DOHH2 (cell line): Measurements from ENCODE around the gene DISC1.

Experiments used
- H3F3A ChIP-seq: fragments of 200-600 bp; sonication (generic), shearing (Covaris generic); 2 replicates; pipeline ENCODE4 v1.6.0; 2016; ENCODE audit warnings: antibody characterized with exemption, mild to moderate bottlenecking; ENCODE audit not compliant: control insufficient read depth, insufficient read depth
- H3K27ac ChIP-seq: fragments of 200-600 bp; sonication (generic); 2 replicates; pipeline ENCODE4 v1.5.1; 2014; ENCODE audit warnings: low read depth, mild to moderate bottlenecking, low read length, moderate library complexity
- H3K27me3 ChIP-seq: fragments of 200-600 bp; sonication (generic); 2 replicates; pipeline ENCODE4 v1.6.1; 2014; ENCODE audit warnings: mild to moderate bottlenecking, low read length, mixed read lengths; ENCODE audit not compliant: control insufficient read depth
- H3K36me3 ChIP-seq: fragments of 200-600 bp; sonication (generic); 2 replicates; pipeline ENCODE4 v1.6.1; 2014; ENCODE audit warnings: mild to moderate bottlenecking, low read length, moderate library complexity, mixed read lengths; ENCODE audit not compliant: control insufficient read depth
- H3K4me1 ChIP-seq: fragments of 200-600 bp; sonication (generic); 2 replicates; pipeline ENCODE4 v1.6.1; 2014; ENCODE audit warnings: mild to moderate bottlenecking, low read length, mixed read lengths; ENCODE audit not compliant: control insufficient read depth
- H3K4me2 ChIP-seq: fragments of 200-600 bp; sonication (generic); 2 replicates; pipeline ENCODE4 v1.6.0; 2014; ENCODE audit warnings: mild to moderate bottlenecking, low read length, moderate library complexity
- H3K4me3 ChIP-seq: fragments of 200-600 bp; sonication (generic); 2 replicates; pipeline ENCODE4 v1.5.1; 2014; ENCODE audit warnings: mild to moderate bottlenecking, low read length, mixed read lengths
- H3K79me2 ChIP-seq: fragments of 200-600 bp; sonication (generic); 2 replicates; pipeline ENCODE4 v1.6.1; 2014; ENCODE audit warnings: mild to moderate bottlenecking, low read length, mixed read lengths; ENCODE audit not compliant: control insufficient read depth
- H3K9me2 ChIP-seq: fragments of 200-600 bp; sonication (generic); replicated peaks from 2 replicates; pipeline ENCODE4 v1.6.1; 2014; ENCODE audit warnings: mild to moderate bottlenecking, low read length, mixed read lengths; ENCODE audit not compliant: control insufficient read depth
- H3K9me3 ChIP-seq: fragments of 200-600 bp; sonication (generic); 2 replicates; pipeline ENCODE4 v1.6.1; 2014; ENCODE audit warnings: antibody characterized with exemption, low read length, mixed read lengths; ENCODE audit not compliant: control insufficient read depth, insufficient read depth
- H4K20me1 ChIP-seq: fragments of 200-600 bp; sonication (generic); 2 replicates; pipeline ENCODE4 v1.6.0; 2014; ENCODE audit warnings: low read depth, mild to moderate bottlenecking, antibody characterized with exemption, low read length, moderate library complexity; ENCODE audit not compliant: control insufficient read depth, insufficient read depth
- CTCF ChIP-seq: fragments of 200-600 bp; sonication (generic); IDR thresholded peaks from one replicate; pipeline ENCODE4 v1.5.1; 2014; ENCODE audit warnings: antibody characterized with exemption, mild to moderate bottlenecking, low read depth, low read length; ENCODE audit not compliant: poor library complexity, severe bottlenecking
- EZH2phosphoT487 ChIP-seq: fragments of 200-600 bp; sonication (generic); IDR thresholded peaks from 2 replicates; pipeline ENCODE4 v1.6.1; 2017; ENCODE audit warnings: borderline replicate concordance, mild to moderate bottlenecking, antibody characterized with exemption, low read length, moderate library complexity, mixed read lengths

The DISC1 gene

DNA sequence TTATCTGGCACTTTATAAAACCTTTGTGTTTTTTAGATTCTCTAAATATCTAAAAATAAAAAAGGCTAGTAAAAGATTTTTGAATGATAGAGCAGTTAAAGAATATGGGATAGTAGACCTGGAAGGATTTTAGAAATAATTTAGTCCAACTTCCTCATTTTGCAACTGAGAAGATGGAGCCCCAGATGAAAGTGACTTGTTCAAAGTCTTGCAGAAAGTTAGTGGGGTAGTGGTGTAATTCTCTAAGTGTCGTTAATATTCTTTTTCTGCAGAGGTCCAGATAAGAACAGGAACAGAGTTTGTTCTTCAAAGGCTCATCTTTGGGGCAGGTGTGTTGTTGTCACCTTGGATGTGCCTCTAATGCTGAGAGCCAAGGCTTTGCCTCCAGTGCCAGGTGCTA lies 159.5 kb downstream of the DISC1 start:
- Histone ChIP-seq H3K4me3 (no peak overlapping the region), H3K27me3 (no peaks in the 10 kb centered on the region), H3K9me2 (no peaks in the 10 kb centered on the region), H3K4me1 (no peaks in the 10 kb centered on the region), H3K27ac (no peak overlapping the region), H4K20me1 (no peaks in the 10 kb centered on the region), H3K4me2 (no peak overlapping the region), H3K36me3 (no peaks in the 10 kb centered on the region), H3F3A (no peaks in the 10 kb centered on the region), H3K9me3 (no peaks in the 10 kb centered on the region), H3K79me2 (no peaks in the 10 kb centered on the region)
- TF ChIP-seq EZH2phosphoT487 = no peak
- TF ChIP-seq CTCF = no peak

DNA sequence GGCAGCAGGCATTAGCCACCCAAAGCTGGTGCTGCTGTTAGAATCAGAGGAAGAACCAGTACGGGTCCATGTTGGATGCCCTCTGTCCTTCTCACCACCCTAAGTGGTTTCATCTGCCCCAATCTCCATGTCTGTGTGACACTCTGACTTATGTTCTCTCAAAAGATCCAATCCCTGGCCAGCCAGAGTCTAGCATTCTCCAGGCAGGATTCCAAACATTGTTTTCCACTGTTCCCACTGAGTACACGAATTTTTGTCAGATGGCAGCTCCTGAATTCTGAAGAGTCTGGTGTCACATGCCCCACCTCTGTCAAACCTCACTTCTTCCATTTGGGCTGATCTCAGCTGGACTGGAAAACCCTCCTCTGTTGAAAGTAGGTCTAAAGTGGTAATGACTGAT lies 166.0 kb downstream of the DISC1 start:
- no peaks in the 10 kb centered on the region for H3K9me2 ChIP-seq
- no peaks in the 10 kb centered on the region for H3K36me3 ChIP-seq
- H3K4me2 ChIP-seq = no peak overlapping the region
- H3K27ac ChIP-seq = no peak overlapping the region
- no peaks in the 10 kb centered on the region for H3K27me3 ChIP-seq
- H3K4me3 ChIP-seq = no peak overlapping the region
- H3K9me3 ChIP-seq = no peaks in the 10 kb centered on the region
- H3K4me1 ChIP-seq = no peaks in the 10 kb centered on the region
- no peaks in the 10 kb centered on the region for H4K20me1 ChIP-seq
- no peaks in the 10 kb centered on the region for H3K79me2 ChIP-seq
- H3F3A ChIP-seq = no peaks in the 10 kb centered on the region
- TF ChIP-seq CTCF = no peak

DNA sequence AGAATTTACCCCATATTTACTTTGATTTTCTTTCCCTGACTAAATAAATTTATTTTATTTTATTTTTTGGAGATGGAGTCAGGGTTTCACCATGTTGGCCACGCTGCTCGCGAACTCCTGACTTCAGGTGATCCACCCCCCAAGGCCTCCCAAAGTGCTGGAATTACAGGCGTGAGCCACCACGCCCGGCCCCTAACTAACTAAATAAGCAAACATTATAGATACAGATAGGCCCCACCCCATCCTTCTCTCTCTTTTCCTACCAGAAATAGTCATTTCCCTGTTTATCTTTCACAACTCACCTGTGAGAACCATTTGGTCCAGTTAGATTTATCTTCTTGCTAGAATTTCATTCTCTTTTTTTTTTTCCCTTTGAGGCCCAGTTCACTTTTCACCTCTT lies 167.3 kb downstream of the DISC1 start:
- H3K9me3 ChIP-seq = no peaks in the 10 kb centered on the region
- no peaks in the 10 kb centered on the region for H3K9me2 ChIP-seq
- H3F3A ChIP-seq = no peaks in the 10 kb centered on the region
- H3K79me2 ChIP-seq = no peaks in the 10 kb centered on the region
- no peak overlapping the region for H3K27ac ChIP-seq
- H3K4me1 ChIP-seq = no peaks in the 10 kb centered on the region
- no peaks in the 10 kb centered on the region for H4K20me1 ChIP-seq
- H3K36me3 ChIP-seq = no peaks in the 10 kb centered on the region
- TF ChIP-seq EZH2phosphoT487 = no peak
- no peak for TF ChIP-seq CTCF
- no peaks in the 10 kb centered on the region for H3K27me3 ChIP-seq
- H3K4me3 ChIP-seq = no peak overlapping the region
- H3K4me2 ChIP-seq = no peak overlapping the region

- no peaks in the 10 kb centered on the region for H3K79me2 ChIP-seq
- H3K9me2 ChIP-seq = no peaks in the 10 kb centered on the region
- H3K9me3 ChIP-seq = peaks cover 6% of the 10 kb centered on the region; the same call in 1 of the 2 replicates
- H3K36me3 ChIP-seq = no peaks in the 10 kb centered on the region
- no peaks in the 10 kb centered on the region for H3K27me3 ChIP-seq
- H3K27ac ChIP-seq = no peak overlapping the region
- H3K4me3 ChIP-seq = no peak overlapping the region
- H4K20me1 ChIP-seq = no peaks in the 10 kb centered on the region
- TF ChIP-seq CTCF (no peak), EZH2phosphoT487 (no peak)
- no peaks in the 10 kb centered on the region for H3K4me1 ChIP-seq
- H3F3A ChIP-seq = no peaks in the 10 kb centered on the region
- H3K4me2 ChIP-seq = no peak overlapping the region
Measured at GRCh38 chr1:231796141-231796540, 169.6 kb downstream of the DISC1 start.
